CD4-positive, alpha-beta T cell treated with Interleukin-15 for 4 hours (primary cell): ENCODE results near the gene IFNAR1.

Source experiments
- DNase-seq: peaks from one replicate; pipeline ENCODE4 v3.0.0-alpha.2; 2020; ENCODE audit warnings: low spot score

The IFNAR1 gene

GRCh38 chr21:33324291-33325221, at the start of gene IFNAR1:
Gene IFNAR1 (plus strand): TSS chr21:33324970. CDS start chr21:33325056, 86 bp downstream.
- peak; percentile 97 for DNase-seq

GRCh38 chr21:33278721-33279120, 46.0 kb upstream of the IFNAR1 start:
- no peak for DNase-seq

GRCh38 chr21:33279330-33279820, 45.4 kb upstream of the IFNAR1 start:
- DNase-seq = no peak

- no peak for DNase-seq
Observed at GRCh38 chr21:33281096-33281652, 43.6 kb upstream of the IFNAR1 start.

GRCh38 chr21:33283203-33283602, 41.6 kb upstream of the IFNAR1 start:
- DNase-seq = no peak

GRCh38 chr21:33286076-33286475, 38.7 kb upstream of the IFNAR1 start:
- no peak for DNase-seq

GRCh38 chr21:33286600-33287456, 37.9 kb upstream of the IFNAR1 start:
- DNase-seq = no peak

- no peak for DNase-seq
Observed at GRCh38 chr21:33289199-33289819, 35.5 kb upstream of the IFNAR1 start.

- no peak for DNase-seq
Observed at GRCh38 chr21:33290441-33290840, 34.3 kb upstream of the IFNAR1 start.

GRCh38 chr21:33291686-33292085, 33.1 kb upstream of the IFNAR1 start:
- no peak for DNase-seq

GRCh38 chr21:33292724-33293123, 32.0 kb upstream of the IFNAR1 start:
- DNase-seq = no peak

- DNase-seq = no peak
Observed at GRCh38 chr21:33293136-33293535, 31.6 kb upstream of the IFNAR1 start.

- no peak for DNase-seq
Observed at GRCh38 chr21:33293811-33294216, 31.0 kb upstream of the IFNAR1 start.

GRCh38 chr21:33296156-33296555, 28.6 kb upstream of the IFNAR1 start:
- DNase-seq = no peak

GRCh38 chr21:33299181-33299752, 25.5 kb upstream of the IFNAR1 start:
- peak; percentile 39 for DNase-seq

- DNase-seq = no peak
Observed at GRCh38 chr21:33300701-33301631, 23.8 kb upstream of the IFNAR1 start.

GRCh38 chr21:33301632-33302002, 23.2 kb upstream of the IFNAR1 start:
- DNase-seq = no peak

- no peak for DNase-seq
Observed at GRCh38 chr21:33302055-33302454, 22.7 kb upstream of the IFNAR1 start.

- no peak for DNase-seq
Observed at GRCh38 chr21:33302796-33303195, 22.0 kb upstream of the IFNAR1 start.

- DNase-seq = no peak
Observed at GRCh38 chr21:33305344-33305671, 19.5 kb upstream of the IFNAR1 start.

- no peak for DNase-seq
Observed at GRCh38 chr21:33305938-33306337, 18.8 kb upstream of the IFNAR1 start.
